ENCODE measurements around the gene PLA2G5.

The PLA2G5 gene

GRCh38 chr1:20068722-20069121 lies 1.3 kb upstream of the PLA2G5 start:
- DNase-seq (ENCODE audit: low read depth), result no peak

GRCh38 chr1:20070357-20070756 lies 363 bp downstream of the PLA2G5 start:
- DNase-seq (ENCODE audit: low read depth), result no peak

GRCh38 chr1:20071416-20071815 lies 1.4 kb downstream of the PLA2G5 start:
- DNase-seq (ENCODE audit: low read depth), result no peak

- no peak for DNase-seq (ENCODE audit: low read depth)
Measured at GRCh38 chr1:20072771-20073170, 2.8 kb downstream of the PLA2G5 start.

GRCh38 chr1:20073256-20073655 lies 3.3 kb downstream of the PLA2G5 start:
- no peak for DNase-seq (ENCODE audit: low read depth)

GRCh38 chr1:20074055-20074724 lies 4.2 kb downstream of the PLA2G5 start:
- DNase-seq (ENCODE audit: low read depth), result peak; percentile 13

GRCh38 chr1:20074725-20075171 lies 4.8 kb downstream of the PLA2G5 start:
- DNase-seq (ENCODE audit: low read depth), result no peak

GRCh38 chr1:20075345-20075744 lies 5.4 kb downstream of the PLA2G5 start:
- no peak for DNase-seq (ENCODE audit: low read depth)

GRCh38 chr1:20076223-20076622 lies 6.2 kb downstream of the PLA2G5 start:
- no peak for DNase-seq (ENCODE audit: low read depth)

- DNase-seq (ENCODE audit: low read depth), result no peak
Measured at GRCh38 chr1:20076710-20077461, 6.9 kb downstream of the PLA2G5 start.

- DNase-seq (ENCODE audit: low read depth), result no peak
Measured at GRCh38 chr1:20078171-20078651, 8.2 kb downstream of the PLA2G5 start.

GRCh38 chr1:20078711-20079110 lies 8.7 kb downstream of the PLA2G5 start:
- no peak for DNase-seq (ENCODE audit: low read depth)

- DNase-seq (ENCODE audit: low read depth), result no peak
Measured at GRCh38 chr1:20079661-20080305, 9.8 kb downstream of the PLA2G5 start.

- no peak for DNase-seq (ENCODE audit: low read depth)
Measured at GRCh38 chr1:20080441-20081352, 10.7 kb downstream of the PLA2G5 start.

GRCh38 chr1:20081353-20081810 lies 11.4 kb downstream of the PLA2G5 start:
- DNase-seq (ENCODE audit: low read depth), result no peak

- DNase-seq (ENCODE audit: low read depth), result no peak
Measured at GRCh38 chr1:20082772-20083171, 12.8 kb downstream of the PLA2G5 start.

GRCh38 chr1:20083178-20083944 lies 13.4 kb downstream of the PLA2G5 start:
- no peak for DNase-seq (ENCODE audit: low read depth)

GRCh38 chr1:20086800-20087199 lies 16.8 kb downstream of the PLA2G5 start:
- DNase-seq (ENCODE audit: low read depth), result no peak

GRCh38 chr1:20087668-20088067 lies 17.7 kb downstream of the PLA2G5 start:
- DNase-seq (ENCODE audit: low read depth), result no peak

- DNase-seq (ENCODE audit: low read depth), result no peak
Measured at GRCh38 chr1:20089328-20090077, 19.5 kb downstream of the PLA2G5 start.
